ENCODE data around the gene MAEA.

Gene MAEA

DNA sequence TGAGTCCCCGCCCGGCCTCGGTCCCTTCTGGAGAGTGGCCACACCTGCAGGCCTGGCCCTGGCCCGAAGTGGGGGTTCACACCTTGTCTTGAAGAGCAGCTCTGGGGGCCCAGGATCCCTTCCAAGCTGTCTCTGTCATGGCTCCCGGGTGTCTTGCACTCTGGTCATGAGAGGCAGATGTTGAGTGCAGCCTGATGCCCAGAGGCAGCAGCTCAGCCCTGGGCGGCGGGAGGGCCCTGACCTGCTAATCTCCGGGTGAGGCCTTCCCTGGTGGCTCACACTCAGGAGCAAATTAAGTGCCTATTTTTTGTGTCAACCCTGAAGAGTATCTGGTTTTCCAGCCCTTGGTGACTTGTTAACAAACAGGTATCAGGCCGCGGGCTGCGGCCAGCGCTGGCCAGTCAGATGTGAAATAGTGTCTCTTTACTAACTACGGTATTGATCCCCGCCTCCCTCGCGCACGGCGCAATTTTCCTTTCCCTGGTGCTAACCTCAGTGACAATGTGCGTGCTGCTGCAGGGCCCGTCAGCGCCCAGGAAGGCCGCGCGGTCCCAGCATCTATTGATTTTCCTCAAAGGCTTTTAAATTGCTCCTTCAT, 92.4 kb downstream of the MAEA start:
- TF ChIP-seq, protein P1, sequence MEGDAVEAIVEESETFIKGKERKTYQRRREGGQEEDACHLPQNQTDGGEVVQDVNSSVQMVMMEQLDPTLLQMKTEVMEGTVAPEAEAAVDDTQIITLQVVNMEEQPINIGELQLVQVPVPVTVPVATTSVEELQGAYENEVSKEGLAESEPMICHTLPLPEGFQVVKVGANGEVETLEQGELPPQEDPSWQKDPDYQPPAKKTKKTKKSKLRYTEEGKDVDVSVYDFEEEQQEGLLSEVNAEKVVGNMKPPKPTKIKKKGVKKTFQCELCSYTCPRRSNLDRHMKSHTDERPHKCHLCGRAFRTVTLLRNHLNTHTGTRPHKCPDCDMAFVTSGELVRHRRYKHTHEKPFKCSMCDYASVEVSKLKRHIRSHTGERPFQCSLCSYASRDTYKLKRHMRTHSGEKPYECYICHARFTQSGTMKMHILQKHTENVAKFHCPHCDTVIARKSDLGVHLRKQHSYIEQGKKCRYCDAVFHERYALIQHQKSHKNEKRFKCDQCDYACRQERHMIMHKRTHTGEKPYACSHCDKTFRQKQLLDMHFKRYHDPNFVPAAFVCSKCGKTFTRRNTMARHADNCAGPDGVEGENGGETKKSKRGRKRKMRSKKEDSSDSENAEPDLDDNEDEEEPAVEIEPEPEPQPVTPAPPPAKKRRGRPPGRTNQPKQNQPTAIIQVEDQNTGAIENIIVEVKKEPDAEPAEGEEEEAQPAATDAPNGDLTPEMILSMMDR (IDR thresholded peaks at IDR 0.05; ENCODE audit: insufficient read depth, missing control alignments) = no peak
- FAIRE-seq (no peak), DNase-seq (ENCODE audit: insufficient read length, low spot score) (no peak)

DNA sequence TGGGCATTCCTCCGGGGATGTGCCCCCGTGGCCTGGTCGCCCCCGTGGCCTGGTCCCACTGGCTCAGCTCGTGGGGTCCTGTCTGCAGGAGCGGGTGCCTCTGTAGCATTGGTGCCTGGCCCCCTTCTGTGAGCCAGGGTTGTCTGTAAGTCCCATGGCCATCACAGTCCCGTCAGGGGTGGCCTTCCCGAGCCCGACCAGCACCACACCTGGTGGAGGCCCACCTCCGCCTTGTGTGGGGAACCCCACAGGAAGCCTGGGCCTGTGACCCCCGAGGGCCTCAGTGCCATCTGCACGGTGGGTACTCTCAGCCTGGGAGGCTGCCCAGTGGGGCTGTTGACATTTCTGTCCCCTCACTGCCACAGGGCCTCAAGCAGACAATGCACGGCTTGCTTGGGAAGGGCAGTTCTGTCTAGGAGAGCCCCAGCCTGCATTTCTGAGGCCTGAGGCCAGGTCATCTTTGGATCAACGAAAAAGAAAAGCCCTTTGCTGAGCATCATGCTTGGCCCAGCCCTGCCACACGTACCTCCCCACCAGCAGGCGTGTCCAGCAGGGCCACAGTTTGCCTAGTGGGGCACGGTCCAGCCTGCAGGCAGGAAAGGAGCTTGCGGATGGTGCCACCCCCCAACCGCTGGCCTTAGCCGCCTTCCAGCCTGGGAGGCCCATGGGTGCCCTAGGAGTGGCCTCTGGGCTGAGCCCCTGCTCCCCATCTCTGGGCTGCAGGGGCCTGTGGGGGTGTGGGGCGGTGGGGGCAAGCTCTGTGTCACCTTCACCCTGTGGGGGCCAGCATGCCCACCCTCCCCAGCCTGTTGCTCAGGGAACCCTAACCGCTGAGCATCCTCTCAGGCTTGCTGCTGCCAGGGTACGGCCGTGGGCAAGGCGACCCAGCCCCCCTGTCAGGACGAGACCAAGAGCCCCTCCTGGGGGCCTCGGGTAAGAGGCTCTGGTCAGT, 93.4 kb downstream of the MAEA start:
- TF ChIP-seq, protein P1 (IDR thresholded peaks at IDR 0.05; ENCODE audit: insufficient read depth, missing control alignments) = no peak
- no peak for FAIRE-seq
- DNase-seq (ENCODE audit: insufficient read length, low spot score) = no peak

DNA sequence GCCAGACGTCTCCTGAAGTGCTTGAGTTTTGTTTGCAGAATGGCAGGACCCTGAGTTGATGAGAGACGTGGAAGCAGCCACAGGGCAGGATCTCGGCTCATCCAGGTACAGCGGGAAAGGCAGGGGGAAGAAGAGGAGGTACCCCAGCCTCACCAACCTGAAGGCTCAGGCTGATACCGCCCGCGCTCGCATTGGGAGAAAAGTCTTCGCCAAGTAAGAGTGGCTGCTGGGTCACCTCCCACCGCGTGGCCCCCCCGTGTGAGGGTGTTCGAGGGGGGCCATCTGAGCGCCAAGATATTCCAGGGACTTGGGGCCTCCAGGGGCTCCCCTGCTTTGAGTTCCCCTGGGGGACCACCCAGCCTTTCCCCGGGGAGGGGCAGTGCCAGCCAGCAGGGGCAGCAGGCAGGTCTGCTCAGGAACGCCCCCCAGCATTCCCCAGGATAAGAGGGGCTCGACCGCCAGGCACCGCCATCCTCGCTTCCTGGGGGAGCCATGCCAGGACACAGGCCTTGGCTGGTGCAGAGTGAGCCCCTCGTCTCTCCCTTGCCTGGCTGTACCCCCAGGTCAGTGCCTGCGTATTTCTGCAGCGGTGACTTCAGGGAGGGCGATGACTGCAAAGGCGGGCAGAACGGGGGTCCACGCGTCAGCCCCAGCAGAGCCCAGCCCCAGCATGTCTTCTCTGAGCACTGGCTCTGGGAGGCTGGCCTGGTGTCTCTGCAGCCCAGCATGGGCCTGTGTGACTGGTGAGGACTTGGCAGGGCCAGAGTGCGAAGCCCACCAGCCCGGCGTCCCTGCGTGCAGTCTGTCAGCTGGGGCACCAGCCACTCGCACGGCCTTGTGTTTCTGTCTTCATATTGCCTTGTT, 94.3 kb downstream of the MAEA start:
- FAIRE-seq = no peak

DNA sequence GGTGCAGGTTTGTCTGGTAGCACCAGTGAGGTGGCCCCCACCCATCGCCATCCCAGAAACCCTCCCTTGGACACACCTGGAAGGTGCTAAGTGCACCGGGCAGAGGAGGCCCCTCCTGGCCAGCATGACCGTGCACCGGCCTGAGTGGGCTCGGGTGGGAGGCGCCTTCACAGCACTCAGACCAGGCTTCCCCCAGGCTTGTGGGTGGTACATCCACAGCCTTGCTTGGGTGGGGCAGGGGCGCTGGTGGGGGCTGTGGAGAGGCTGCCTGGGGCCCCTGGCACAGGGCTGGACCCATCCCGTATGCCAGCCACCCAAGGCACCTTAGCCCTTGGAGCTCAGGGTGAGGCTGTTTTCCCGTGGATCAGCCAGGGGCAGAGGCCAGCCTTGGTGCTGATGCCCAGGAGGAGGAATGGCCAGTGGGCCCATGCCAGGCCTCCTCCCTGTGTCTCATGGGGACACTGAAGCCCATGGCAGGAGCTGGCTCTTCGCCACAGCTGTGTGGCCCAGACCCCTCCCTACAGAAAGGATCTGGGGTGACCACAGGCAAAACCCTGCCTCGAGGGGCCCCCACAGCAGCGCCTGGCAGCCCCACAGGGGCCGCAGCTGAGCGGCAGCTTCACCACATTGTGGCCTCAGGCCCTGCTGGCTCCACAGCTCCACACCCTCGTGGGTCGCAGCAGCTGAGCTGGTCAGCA, 95.1 kb downstream of the MAEA start:
- FAIRE-seq (no peak), DNase-seq (ENCODE audit: insufficient read length, low spot score) (no peak)
- TF ChIP-seq, protein P1 (IDR thresholded peaks at IDR 0.05; ENCODE audit: insufficient read depth, missing control alignments) = no peak

More for the DNA sequence above, 94.3 kb downstream of the MAEA start:
- TF ChIP-seq, protein P1 (IDR thresholded peaks at IDR 0.05; ENCODE audit: insufficient read depth, missing control alignments) = no peak
- no peak for DNase-seq (ENCODE audit: insufficient read length, low spot score)

DNA sequence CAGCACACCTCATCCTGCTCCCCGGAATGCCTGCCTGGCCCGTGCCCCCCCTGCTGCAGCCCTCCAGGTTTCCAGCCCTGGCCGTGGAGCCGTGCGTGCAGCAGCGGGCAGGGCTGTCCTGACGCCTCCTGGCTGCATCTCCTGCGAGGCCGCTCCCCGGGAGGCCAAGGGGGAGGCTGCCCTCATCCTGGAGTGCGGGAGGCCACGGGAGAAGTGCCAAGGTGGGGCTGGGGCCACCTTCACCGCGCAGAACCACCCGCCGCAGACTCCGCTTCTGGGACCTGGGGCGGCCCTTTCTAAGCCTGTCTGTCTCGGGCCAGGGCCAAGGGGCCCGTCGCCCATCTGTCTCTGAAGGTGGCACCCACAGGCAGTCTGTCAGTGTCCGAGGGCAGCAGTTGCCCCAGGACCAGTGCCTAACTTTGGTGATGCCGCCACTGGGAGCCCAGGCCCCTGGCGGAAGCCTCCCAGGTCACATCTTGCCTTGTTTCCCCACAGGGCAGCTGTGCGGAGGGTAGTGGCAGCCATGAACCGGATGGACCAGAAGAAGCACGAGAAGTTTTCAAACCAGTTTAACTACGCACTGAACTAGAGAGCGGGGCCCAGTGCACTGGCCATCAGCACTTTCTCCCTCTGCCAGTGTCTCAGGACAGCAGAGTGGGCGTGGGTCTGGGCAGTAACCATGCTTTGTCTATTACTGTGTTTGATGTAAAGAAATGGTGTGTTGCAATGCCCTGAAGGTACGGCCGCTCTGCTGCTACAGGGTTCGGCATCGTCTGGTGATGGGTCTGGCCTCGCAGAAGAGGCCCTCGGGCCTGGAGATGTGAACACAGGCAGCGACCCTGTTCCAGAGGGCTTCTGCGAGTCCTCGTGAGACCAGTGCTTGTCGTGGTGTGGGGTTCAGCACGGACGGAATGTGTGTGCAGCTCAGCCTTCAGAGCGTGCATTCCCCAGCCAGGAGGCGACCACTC, 96.0 kb downstream of the MAEA start:
- TF ChIP-seq, protein P1 (IDR thresholded peaks at IDR 0.05; ENCODE audit: insufficient read depth, missing control alignments) = no peak
- FAIRE-seq (no peak), DNase-seq (ENCODE audit: insufficient read length, low spot score) (no peak)
